Astrocyte (in vitro differentiated cells and primary cell): ENCODE results near the gene NCBP1. TPM values are rescaled to one million over a fixed set of nuclear protein-coding genes. Genes with fewer than 3 reads are reported as not detected.

Experiments
- DNase-seq: peaks from one replicate; pipeline ENCODE4 v3.0.0-alpha.2; 2010; ENCODE audit warnings: low read depth
- FAIRE-seq: peaks from 2 replicates; lab custom pipeline; 2011; peaks lifted over from hg19 to GRCh38; lab: Jason Lieb, UNC
- H2AFZ ChIP-seq: 2 replicates; pipeline ENCODE4 v1.6.0; 2012; ENCODE audit warnings: low read depth, low read length, inconsistent platforms
- H3K27ac ChIP-seq: 2 replicates; pipeline ENCODE4 v1.5.1; 2011; ENCODE audit warnings: low read depth, low read length, inconsistent platforms
- H3K27me3 ChIP-seq: 2 replicates; pipeline ENCODE4 v1.6.0; 2011; ENCODE audit warnings: low read length, inconsistent platforms; ENCODE audit not compliant: insufficient read depth
- H3K36me3 ChIP-seq: 2 replicates; pipeline ENCODE4 v1.5.1; 2011; ENCODE audit warnings: low read length, inconsistent platforms; ENCODE audit not compliant: insufficient read depth
- H3K4me1 ChIP-seq: 2 replicates; pipeline ENCODE4 v1.5.1; 2011; ENCODE audit warnings: low read length, inconsistent platforms; ENCODE audit not compliant: insufficient read depth
- H3K4me2 ChIP-seq: 2 replicates; pipeline ENCODE4 v1.6.0; 2012; ENCODE audit warnings: low read length, inconsistent platforms
- H3K4me3 ChIP-seq: 2 replicates; pipeline ENCODE4 v1.5.1; 2011; ENCODE audit warnings: low read depth, mild to moderate bottlenecking, low read length, inconsistent platforms; ENCODE audit not compliant: insufficient read depth
- H3K79me2 ChIP-seq: 2 replicates; pipeline ENCODE4 v1.6.0; 2012; ENCODE audit warnings: mild to moderate bottlenecking, low read length, inconsistent platforms; ENCODE audit not compliant: insufficient read depth
- H3K9ac ChIP-seq: 2 replicates; pipeline ENCODE4 v1.6.0; 2012; ENCODE audit warnings: mild to moderate bottlenecking, low read length, inconsistent platforms
- H3K9me3 ChIP-seq: 2 replicates; pipeline ENCODE4 v1.5.1; 2012; ENCODE audit warnings: low read depth, mild to moderate bottlenecking, low read length, inconsistent platforms; ENCODE audit not compliant: insufficient read depth
- H4K20me1 ChIP-seq: 2 replicates; pipeline ENCODE4 v1.6.0; 2012; ENCODE audit warnings: low read length, inconsistent platforms; ENCODE audit not compliant: insufficient read depth
- H3K27ac Mint-ChIP-seq: one replicate; pipeline ENCODE4 v1.8.0; 2021; ENCODE audit warnings: mild to moderate bottlenecking, mixed read lengths; ENCODE audit not compliant: unreplicated experiment
- H3K27me3 Mint-ChIP-seq: one replicate; pipeline ENCODE4 v1.8.0; 2021; ENCODE audit warnings: low read depth, mixed read lengths; ENCODE audit not compliant: unreplicated experiment
- H3K36me3 Mint-ChIP-seq: one replicate; pipeline ENCODE4 v1.8.0; 2021; ENCODE audit warnings: low read depth, mixed read lengths; ENCODE audit not compliant: unreplicated experiment
- H3K4me1 Mint-ChIP-seq: one replicate; pipeline ENCODE4 v1.8.0; 2021; ENCODE audit warnings: low read depth, mixed read lengths; ENCODE audit not compliant: unreplicated experiment
- H3K4me3 Mint-ChIP-seq: one replicate; pipeline ENCODE4 v1.8.0; 2021; ENCODE audit warnings: mild to moderate bottlenecking, moderate library complexity, mixed read lengths; ENCODE audit not compliant: unreplicated experiment
- H3K9me3 Mint-ChIP-seq: one replicate; pipeline ENCODE4 v1.8.0; 2021; ENCODE audit warnings: mild to moderate bottlenecking, mixed read lengths; ENCODE audit not compliant: unreplicated experiment
- CTCF ChIP-seq: IDR thresholded peaks from 2 replicates; pipeline ENCODE4 v1.5.1; 2011; ENCODE audit warnings: low read depth, mild to moderate bottlenecking, inconsistent platforms, low read length, moderate library complexity; ENCODE audit not compliant: insufficient read depth
- EZH2 ChIP-seq: IDR thresholded peaks from 2 replicates; pipeline ENCODE4 v1.6.1; 2012; ENCODE audit warnings: mild to moderate bottlenecking, low read length, inconsistent platforms; ENCODE audit not compliant: insufficient read depth
- total RNA-seq: library from RNA; stranded (reverse); gene quantifications from 2 replicates; pipeline ENCODE4 v1.2.1, GENCODE V29; 2021

NCBP1 gene
- total RNA-seq, 1 donor from 2014 or later = 43.0 TPM

GRCh38 chr9:97602430-97602829 is 31.2 kb upstream of the NCBP1 start:
- peaks cover 2% of the 10 kb centered on the region for H3K27me3 ChIP-seq
- no peak for DNase-seq
- Mint-ChIP-seq H3K4me1 (no peaks in the 10 kb centered on the region), H3K9me3 (no peaks in the 10 kb centered on the region), H3K27ac (no peak overlapping the region), H3K27me3 (no peaks in the 10 kb centered on the region), H3K4me3 (no peak overlapping the region), H3K36me3 (peaks cover 13% of the 10 kb centered on the region)
- no peak overlapping the region for H3K4me2 ChIP-seq
- H3K4me1 ChIP-seq = no peaks in the 10 kb centered on the region
- no peak overlapping the region for H3K9ac ChIP-seq
- no peak overlapping the region for H3K27ac ChIP-seq
- peaks cover 26% of the 10 kb centered on the region for H3K36me3 ChIP-seq
- no peaks in the 10 kb centered on the region for H4K20me1 ChIP-seq
- no peak overlapping the region for H2AFZ ChIP-seq
- H3K9me3 ChIP-seq = no peaks in the 10 kb centered on the region
- FAIRE-seq = no peak
- TF ChIP-seq CTCF = no peak
- no peak for TF ChIP-seq EZH2
- no peak overlapping the region for H3K4me3 ChIP-seq
- no peaks in the 10 kb centered on the region for H3K79me2 ChIP-seq

GRCh38 chr9:97604901-97605645 is 28.5 kb upstream of the NCBP1 start:
- TF ChIP-seq EZH2 (no peak), CTCF (no peak)
- no peak for FAIRE-seq
- no peak overlapping the region for H3K27ac Mint-ChIP-seq

GRCh38 chr9:97615439-97616072 is 18.1 kb upstream of the NCBP1 start:
- Mint-ChIP-seq H3K27me3 (no peaks in the 10 kb centered on the region), H3K36me3 (peaks cover 5% of the 10 kb centered on the region), H3K9me3 (no peaks in the 10 kb centered on the region)

More at GRCh38 chr9:97604901-97605645, 28.5 kb upstream of the NCBP1 start:
- Histone ChIP-seq H3K9me3 (no peaks in the 10 kb centered on the region), H2AFZ (no peak overlapping the region), H3K4me2 (no peak overlapping the region), H3K4me1 (no peaks in the 10 kb centered on the region), H3K27me3 (no peaks in the 10 kb centered on the region), H3K9ac (no peak overlapping the region), H3K36me3 (peaks cover 26% of the 10 kb centered on the region), H4K20me1 (no peaks in the 10 kb centered on the region), H3K27ac (no peak overlapping the region), H3K4me3 (no peak overlapping the region), H3K79me2 (no peaks in the 10 kb centered on the region)
- H3K4me1 Mint-ChIP-seq = no peaks in the 10 kb centered on the region
- H3K36me3 Mint-ChIP-seq = peaks cover 15% of the 10 kb centered on the region
- no peak overlapping the region for H3K4me3 Mint-ChIP-seq
- H3K27me3 Mint-ChIP-seq = no peaks in the 10 kb centered on the region
- no peak for DNase-seq
- no peaks in the 10 kb centered on the region for H3K9me3 Mint-ChIP-seq

More at GRCh38 chr9:97615439-97616072, 18.1 kb upstream of the NCBP1 start:
- DNase-seq = peak; percentile 26
- Histone ChIP-seq H3K4me2 (no peak overlapping the region), H3K27ac (no peak overlapping the region), H2AFZ (no peak overlapping the region), H3K79me2 (no peaks in the 10 kb centered on the region), H3K27me3 (no peaks in the 10 kb centered on the region), H3K9ac (no peak overlapping the region), H3K9me3 (no peaks in the 10 kb centered on the region), H3K4me3 (no peak overlapping the region), H3K36me3 (peaks cover 21% of the 10 kb centered on the region), H3K4me1 (no peaks in the 10 kb centered on the region), H4K20me1 (peaks cover 14% of the 10 kb centered on the region)
- no peak for FAIRE-seq
- no peak for TF ChIP-seq EZH2
- peak; percentile 95 for TF ChIP-seq CTCF
- no peak overlapping the region for H3K27ac Mint-ChIP-seq
- H3K4me1 Mint-ChIP-seq = no peaks in the 10 kb centered on the region
- H3K4me3 Mint-ChIP-seq = no peak overlapping the region
